Skeletal muscle satellite cell (primary cell): ENCODE results near the gene DLG1.
A peak's percentile ranks its signal among the peaks of the same experiment; 100 is the strongest.

Experiments used
- H3K27me3 ChIP-seq: 2 replicates; pipeline ENCODE4 v1.7.0; 2013; ENCODE audit warnings: low read length; ENCODE audit not compliant: control insufficient read depth, insufficient read depth
- H3K36me3 ChIP-seq: 2 replicates; pipeline ENCODE4 v1.7.0; 2013; ENCODE audit warnings: mild to moderate bottlenecking, control low read depth, low read length; ENCODE audit not compliant: insufficient read depth
- H3K4me1 ChIP-seq: 2 replicates; pipeline ENCODE4 v1.7.0; 2013; ENCODE audit warnings: low read length; ENCODE audit not compliant: control insufficient read depth, insufficient read depth
- H3K4me2 ChIP-seq: 2 replicates; pipeline ENCODE4 v1.7.0; 2013; ENCODE audit warnings: mild to moderate bottlenecking, low read length
- H3K4me3 ChIP-seq: 2 replicates; pipeline ENCODE4 v1.7.0; 2013; ENCODE audit warnings: low read length
- H3K9ac ChIP-seq: 2 replicates; pipeline ENCODE4 v1.7.0; 2013; ENCODE audit warnings: mild to moderate bottlenecking, low read depth, low read length, moderate library complexity
- H3K9me3 ChIP-seq: replicated peaks from 2 replicates; pipeline ENCODE4 v1.7.0; 2013; ENCODE audit warnings: mild to moderate bottlenecking, control low read depth, low read length

Gene DLG1

DNA sequence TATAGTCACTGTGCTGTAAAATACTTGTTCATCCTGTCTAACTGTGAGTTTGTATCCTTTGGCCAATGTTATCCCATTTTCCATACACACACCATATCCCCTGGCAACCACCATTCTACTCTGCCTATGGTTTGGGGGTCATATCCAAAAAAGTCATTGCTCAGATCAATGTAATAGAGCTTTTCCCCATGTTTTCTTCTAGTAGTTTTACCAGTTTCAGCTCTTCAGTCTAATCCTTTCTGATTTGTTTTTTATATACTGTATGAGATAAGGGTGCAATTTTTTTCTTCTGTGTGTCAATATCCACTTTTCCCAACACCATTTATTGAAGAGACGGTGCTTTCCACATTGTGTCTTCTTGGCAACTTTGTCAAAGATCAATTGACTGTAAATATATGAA, 14.0 kb upstream of the DLG1 start:
- no peaks in the 10 kb centered on the region for H3K27me3 ChIP-seq
- no peak overlapping the region for H3K9ac ChIP-seq
- H3K4me3 ChIP-seq, result no peak overlapping the region
- no peak overlapping the region for H3K4me2 ChIP-seq
- H3K9me3 ChIP-seq, result no peaks in the 10 kb centered on the region
- H3K36me3 ChIP-seq, result no peaks in the 10 kb centered on the region
- H3K4me1 ChIP-seq, result peaks cover 27% of the 10 kb centered on the region

DNA sequence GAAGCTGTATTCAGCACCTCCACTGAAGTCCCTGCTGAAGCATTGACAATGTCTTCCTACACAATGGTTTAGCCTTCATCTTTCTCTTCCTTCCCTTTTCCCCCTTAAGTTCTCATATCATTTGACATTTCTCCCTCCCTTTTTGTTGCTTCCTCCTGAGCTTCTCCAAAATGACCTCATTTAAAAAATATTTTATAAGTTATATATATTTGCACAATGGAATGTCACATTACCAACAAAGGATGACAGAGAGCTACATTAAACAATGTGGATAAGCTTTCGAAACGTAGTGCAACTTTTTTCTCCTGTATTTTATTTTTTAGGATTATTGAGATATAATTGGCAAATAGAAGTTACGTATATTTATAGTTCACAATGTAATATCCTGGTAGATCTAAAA, 13.2 kb upstream of the DLG1 start:
- Histone ChIP-seq H3K4me2 (no peak overlapping the region), H3K9me3 (no peaks in the 10 kb centered on the region), H3K4me3 (no peak overlapping the region), H3K4me1 (peaks cover 26% of the 10 kb centered on the region), H3K9ac (no peak overlapping the region), H3K36me3 (no peaks in the 10 kb centered on the region), H3K27me3 (no peaks in the 10 kb centered on the region)

DNA sequence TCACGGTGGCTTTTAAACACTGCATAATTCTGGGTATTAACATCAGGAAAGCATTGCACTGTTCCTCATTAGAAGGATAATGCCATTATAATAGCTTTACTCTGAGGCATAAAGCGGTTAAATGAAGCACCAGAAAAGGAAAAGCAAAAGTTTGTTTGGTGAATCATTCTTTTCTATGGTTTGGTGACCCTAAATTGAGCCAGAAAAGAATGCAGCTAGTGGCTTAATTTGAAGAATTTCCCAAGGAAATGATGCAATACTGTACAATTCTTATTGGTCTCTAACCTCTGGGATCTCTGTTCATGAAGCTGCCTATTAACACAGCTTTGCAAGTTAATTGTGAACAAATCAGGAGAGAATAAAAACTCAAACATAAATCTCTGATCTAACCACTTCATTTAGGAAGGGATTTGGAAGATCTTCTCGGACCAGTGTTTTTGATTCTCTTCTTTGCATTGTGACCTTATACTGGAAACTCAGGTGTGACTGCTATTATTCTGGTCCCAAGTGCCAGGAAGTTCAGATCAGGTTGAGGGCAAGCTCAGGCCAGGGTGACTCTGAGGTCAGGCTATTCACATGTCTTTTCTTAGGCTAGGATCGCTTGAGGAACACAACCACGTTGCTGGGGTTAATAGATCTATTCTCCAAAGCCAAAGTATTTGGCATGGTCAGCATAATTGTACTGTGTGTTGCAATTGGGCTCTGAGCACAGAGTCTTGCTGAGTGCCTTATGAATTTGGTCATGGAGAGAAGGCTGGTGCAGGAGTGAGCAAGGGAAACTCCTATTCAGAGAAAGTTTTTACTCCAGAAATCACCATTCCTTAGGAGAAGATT, 11.3 kb upstream of the DLG1 start:
- no peaks in the 10 kb centered on the region for H3K36me3 ChIP-seq
- peak overlapping the region; percentile 73 for H3K9ac ChIP-seq
- peak overlapping the region; percentile 37 for H3K4me3 ChIP-seq
- no peaks in the 10 kb centered on the region for H3K9me3 ChIP-seq
- H3K4me2 ChIP-seq, result peak overlapping the region; percentile 69
- H3K4me1 ChIP-seq, result peaks cover 36% of the 10 kb centered on the region
- no peaks in the 10 kb centered on the region for H3K27me3 ChIP-seq

DNA sequence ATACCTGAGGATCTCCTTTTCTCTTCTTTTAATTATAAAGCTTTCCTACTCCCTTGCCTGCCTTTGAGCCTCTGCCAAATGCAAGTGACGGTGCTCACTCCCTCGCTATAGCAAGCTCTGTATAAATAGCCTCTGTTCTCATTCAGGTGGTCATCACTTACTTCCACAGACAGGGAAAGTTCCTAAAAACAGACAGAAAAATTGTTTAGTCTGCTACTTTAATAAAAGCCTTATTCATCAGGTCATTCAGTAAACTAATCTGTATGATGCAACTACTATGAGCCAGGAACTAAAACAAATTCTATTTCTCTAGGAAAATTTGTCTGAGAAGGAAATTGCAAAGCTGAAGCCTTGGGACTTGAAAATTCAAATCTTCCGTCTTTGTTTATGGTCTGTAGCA, 10.2 kb upstream of the DLG1 start:
- H3K4me1 ChIP-seq, result peaks cover 36% of the 10 kb centered on the region
- H3K9ac ChIP-seq, result peak overlapping the region; percentile 73
- H3K36me3 ChIP-seq, result no peaks in the 10 kb centered on the region

DNA sequence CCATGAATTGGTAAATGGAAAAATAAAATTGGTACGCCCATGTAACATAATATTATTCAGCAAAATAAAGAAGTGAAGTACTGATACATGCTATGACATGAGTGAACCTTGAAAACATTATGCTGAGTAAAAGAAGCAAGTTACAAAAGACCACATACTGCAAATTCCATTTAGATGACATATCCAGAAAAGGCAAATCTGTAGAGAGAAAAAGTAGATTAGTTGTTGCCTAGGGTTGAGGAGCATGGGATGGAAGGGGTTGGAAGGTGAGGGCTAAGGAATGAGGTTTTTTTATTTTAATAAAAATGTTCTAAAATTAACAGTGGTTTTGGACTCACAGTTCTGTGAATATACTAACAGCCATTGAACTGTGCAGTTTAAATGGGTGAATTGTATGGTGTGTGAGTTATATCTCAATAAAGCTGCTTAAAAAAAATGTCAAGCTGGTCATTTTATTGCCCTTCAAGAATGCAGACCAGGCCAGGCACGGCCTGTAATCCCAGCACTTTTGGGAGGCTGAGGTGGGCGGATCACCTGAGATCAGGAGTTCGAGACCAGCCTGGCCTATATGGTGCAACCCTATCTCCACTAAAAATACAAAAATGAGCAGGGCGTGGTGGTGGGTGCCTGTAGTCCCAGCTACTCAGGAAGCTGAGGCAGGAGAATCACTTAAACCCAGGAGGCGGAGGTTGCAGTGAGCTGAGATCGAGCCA, 8.1 kb upstream of the DLG1 start:
- Histone ChIP-seq H3K9me3 (no peaks in the 10 kb centered on the region), H3K27me3 (no peaks in the 10 kb centered on the region), H3K9ac (peak overlapping the region; percentile 41), H3K4me3 (no peak overlapping the region), H3K4me1 (peaks cover 51% of the 10 kb centered on the region), H3K36me3 (no peaks in the 10 kb centered on the region), H3K4me2 (peak overlapping the region; percentile 42)

More for the DNA sequence above, 10.2 kb upstream of the DLG1 start:
- Histone ChIP-seq H3K4me2 (peak overlapping the region; percentile 69), H3K4me3 (no peak overlapping the region), H3K9me3 (no peaks in the 10 kb centered on the region), H3K27me3 (no peaks in the 10 kb centered on the region)

DNA sequence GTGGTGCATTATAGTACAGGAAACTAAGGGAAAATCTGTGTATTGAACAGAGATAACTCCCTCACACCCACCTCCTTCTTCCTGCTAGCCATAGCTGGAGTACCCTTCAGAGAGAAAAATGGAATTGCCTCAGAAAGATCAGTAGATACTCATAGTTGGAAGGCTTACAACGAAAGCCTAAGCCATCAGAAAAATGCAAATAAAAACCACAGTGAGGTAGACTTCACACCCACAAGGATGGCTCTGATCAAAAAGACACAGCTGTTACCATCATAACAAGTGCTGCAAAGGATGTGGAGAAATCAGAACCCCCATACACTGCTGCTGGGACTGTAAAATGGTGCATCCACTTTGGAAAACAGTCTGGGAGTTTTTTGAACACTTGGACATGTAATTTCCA, 7.4 kb upstream of the DLG1 start:
- Histone ChIP-seq H3K4me3 (peak overlapping the region; percentile 6), H3K4me1 (peaks cover 51% of the 10 kb centered on the region), H3K36me3 (no peaks in the 10 kb centered on the region), H3K9me3 (no peaks in the 10 kb centered on the region), H3K9ac (peak overlapping the region; percentile 35), H3K27me3 (no peaks in the 10 kb centered on the region), H3K4me2 (peak overlapping the region; percentile 42)

DNA sequence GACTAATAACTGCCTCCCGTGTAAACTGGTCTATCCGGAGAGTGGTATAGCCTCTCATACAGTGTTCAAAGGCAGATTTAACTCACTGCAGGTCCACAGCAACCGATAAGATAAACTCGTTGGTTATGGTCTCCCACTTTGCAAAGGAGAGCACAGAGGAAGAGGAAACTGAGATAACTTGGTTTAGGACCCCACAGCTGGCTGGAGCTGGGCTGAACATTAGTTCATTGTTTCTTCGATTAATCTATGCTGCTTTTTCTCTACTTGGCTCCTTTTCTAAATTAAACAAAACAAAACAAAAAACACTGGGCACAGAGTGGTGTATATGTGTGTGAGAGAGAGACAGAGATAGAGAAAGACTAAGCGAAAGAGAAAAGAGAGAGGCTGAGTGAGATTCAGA, 5.0 kb upstream of the DLG1 start:
- H3K36me3 ChIP-seq, result no peaks in the 10 kb centered on the region
- no peaks in the 10 kb centered on the region for H3K27me3 ChIP-seq
- H3K9ac ChIP-seq, result no peak overlapping the region
- no peak overlapping the region for H3K4me2 ChIP-seq
- H3K9me3 ChIP-seq, result no peaks in the 10 kb centered on the region
- peaks cover 42% of the 10 kb centered on the region for H3K4me1 ChIP-seq
- no peak overlapping the region for H3K4me3 ChIP-seq

DNA sequence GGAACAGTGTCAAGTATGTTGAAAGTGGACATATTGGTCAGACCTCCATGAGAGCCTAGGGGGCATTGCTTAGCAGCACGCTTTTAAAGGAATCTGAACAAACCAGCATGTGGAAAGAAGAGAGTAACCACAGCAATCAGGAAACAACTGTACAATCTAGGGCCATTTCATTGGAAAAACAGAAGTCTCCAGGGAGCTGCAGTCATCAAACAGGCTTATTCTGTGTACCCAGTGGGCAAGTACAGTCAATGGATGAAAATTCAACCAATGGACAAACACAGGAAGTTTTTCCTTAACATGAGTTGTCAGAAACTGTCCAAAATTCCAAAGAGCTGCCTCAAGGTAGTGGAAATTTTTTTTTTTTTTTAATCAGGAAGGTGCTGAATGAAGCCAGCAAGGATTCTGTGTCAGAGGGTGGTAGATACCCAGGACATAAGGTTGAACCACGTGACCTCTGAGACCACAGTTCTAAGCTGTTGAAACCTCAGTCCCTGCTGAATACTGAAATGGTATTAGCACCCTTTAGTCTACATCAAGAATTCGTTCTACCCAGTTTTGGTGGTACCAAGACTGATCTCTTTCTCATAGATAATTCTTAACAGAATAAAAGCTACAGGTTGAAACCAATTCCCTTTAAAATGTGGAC, 4.4 kb upstream of the DLG1 start:
- Histone ChIP-seq H3K36me3 (no peaks in the 10 kb centered on the region), H3K4me1 (peaks cover 40% of the 10 kb centered on the region), H3K9ac (peak overlapping the region; percentile 23), H3K4me2 (no peak overlapping the region), H3K4me3 (no peak overlapping the region), H3K9me3 (no peaks in the 10 kb centered on the region), H3K27me3 (no peaks in the 10 kb centered on the region)

DNA sequence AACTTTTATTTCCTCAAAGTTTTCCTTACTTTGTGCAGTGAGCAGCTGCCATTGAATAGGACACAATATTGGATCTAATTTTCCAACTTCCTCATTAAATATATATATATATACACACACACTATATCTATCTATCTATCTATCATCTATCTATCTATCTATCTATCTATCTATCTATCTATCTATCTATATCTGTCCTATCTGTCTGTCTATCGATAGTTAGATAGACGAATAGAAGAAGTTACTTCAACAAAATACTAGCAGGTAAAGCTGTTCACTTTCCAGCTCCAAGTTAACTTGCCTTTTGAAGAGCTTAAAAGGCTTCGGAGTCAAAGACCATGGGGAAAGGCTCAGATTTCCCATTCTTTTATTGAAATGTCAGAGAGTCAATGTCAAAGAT, 3.6 kb upstream of the DLG1 start:
- H3K9ac ChIP-seq, result peak overlapping the region; percentile 23
- H3K4me3 ChIP-seq, result no peak overlapping the region
- no peaks in the 10 kb centered on the region for H3K27me3 ChIP-seq
- no peaks in the 10 kb centered on the region for H3K36me3 ChIP-seq
- peaks cover 38% of the 10 kb centered on the region for H3K4me1 ChIP-seq
- no peak overlapping the region for H3K4me2 ChIP-seq
- H3K9me3 ChIP-seq, result no peaks in the 10 kb centered on the region

DNA sequence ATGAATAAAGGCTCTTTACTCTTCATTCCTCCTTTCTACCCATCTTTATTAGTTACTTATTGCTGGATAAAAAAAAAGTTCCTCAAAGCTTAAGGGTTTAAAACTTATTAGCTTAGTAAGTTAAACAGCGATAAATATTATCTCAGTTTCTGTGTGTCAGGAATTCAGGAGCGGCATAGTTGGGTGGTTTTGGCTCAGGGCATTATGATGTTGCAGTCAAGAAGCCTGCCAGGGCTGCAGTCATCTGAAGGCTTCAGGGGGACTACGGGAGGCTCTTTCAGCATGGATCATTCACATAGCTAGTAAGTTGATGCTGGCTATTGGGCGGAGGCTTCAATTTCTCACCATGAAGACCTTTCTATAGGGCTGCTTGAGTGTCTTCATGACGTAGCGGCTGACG, 1.9 kb upstream of the DLG1 start:
- H3K9me3 ChIP-seq, result no peaks in the 10 kb centered on the region
- no peaks in the 10 kb centered on the region for H3K27me3 ChIP-seq
- H3K9ac ChIP-seq, result no peak overlapping the region
- H3K36me3 ChIP-seq, result peaks cover 10% of the 10 kb centered on the region
- no peak overlapping the region for H3K4me2 ChIP-seq
- no peak overlapping the region for H3K4me3 ChIP-seq
- peaks cover 28% of the 10 kb centered on the region for H3K4me1 ChIP-seq

DNA sequence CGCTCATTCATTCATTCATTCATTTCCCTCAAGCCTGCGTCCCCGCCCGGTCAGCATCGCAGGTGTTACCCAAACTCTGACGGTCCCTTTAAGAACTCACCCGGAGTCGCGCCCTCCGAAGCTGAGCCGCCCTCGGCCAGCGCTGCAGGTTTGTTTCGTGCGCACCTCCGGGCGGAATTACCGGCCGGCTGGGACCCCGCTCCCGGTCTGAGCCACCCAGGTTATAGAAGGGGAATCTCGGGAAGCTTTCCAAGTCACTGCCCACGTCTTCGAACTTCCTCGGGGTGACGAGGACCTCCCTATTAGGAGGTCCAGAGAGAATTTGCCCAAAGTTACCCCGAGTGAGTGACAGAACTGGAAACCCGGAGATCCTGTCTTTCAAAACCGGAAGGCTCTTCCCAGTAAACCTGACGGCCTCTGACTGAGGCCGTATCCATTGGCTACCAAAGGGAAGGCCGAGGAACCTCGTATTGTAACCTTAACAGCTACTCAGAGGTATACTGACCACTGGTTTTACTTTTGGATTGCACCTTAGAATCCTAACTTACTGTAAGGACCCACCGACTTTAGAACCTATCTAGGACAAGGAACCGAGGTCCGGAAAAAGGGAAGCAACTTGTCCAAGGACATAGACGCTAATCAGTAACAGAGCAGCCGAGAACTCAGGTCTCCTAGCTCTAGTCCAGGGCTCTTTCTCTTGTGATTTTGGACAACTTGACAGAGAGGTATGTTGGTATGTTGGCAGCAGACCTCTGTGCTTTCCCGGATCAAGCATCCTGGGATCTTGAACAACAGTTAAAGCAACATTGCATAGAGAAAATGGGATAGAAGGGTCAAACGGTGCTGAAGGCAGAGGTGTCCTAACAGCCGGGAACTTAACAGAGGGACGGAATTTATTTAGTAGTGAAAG, 788 bp upstream of the DLG1 start:
- Histone ChIP-seq H3K4me1 (peaks cover 28% of the 10 kb centered on the region), H3K9me3 (no peaks in the 10 kb centered on the region), H3K4me3 (peak overlapping the region; percentile 94), H3K36me3 (peaks cover 19% of the 10 kb centered on the region), H3K27me3 (no peaks in the 10 kb centered on the region), H3K9ac (peak overlapping the region; percentile 92), H3K4me2 (peak overlapping the region; percentile 95)
